ENCODE data around the gene CENPP.

- TF ChIP-seq CTCF (IDR thresholded peaks at IDR 0.05; ENCODE audit: insufficient read depth, low read depth, low read length) (no peak), EZH2 (IDR thresholded peaks at IDR 0.05; ENCODE audit: insufficient read depth, low read length) (no peak)
These were observed 119.1 kb downstream of the CENPP start for GRCh38 chr9:92444841-92445240.

All from astrocyte (in vitro differentiated cells and primary cell).